Osteocyte (in vitro differentiated cells): ENCODE measurements around the gene TFR2. TPM values are rescaled to one million over a fixed set of nuclear protein-coding genes. Genes with fewer than 3 reads are reported as not detected.

Experiments used
- DNase-seq: peaks from one replicate; pipeline ENCODE4 v3.0.0; 2021; ENCODE audit warnings: mixed read lengths; ENCODE audit not compliant: unreplicated experiment; ENCODE audit errors: extremely low spot score
- H3K27ac Mint-ChIP-seq: one replicate; pipeline ENCODE4 v1.8.0; 2021; ENCODE audit warnings: mild to moderate bottlenecking, mixed read lengths; ENCODE audit not compliant: unreplicated experiment
- H3K27me3 Mint-ChIP-seq: one replicate; pipeline ENCODE4 v1.8.0; 2021; ENCODE audit warnings: mixed read lengths; ENCODE audit not compliant: unreplicated experiment
- H3K36me3 Mint-ChIP-seq: one replicate; pipeline ENCODE4 v1.8.0; 2021; ENCODE audit warnings: mixed read lengths; ENCODE audit not compliant: unreplicated experiment
- H3K4me1 Mint-ChIP-seq: one replicate; pipeline ENCODE4 v1.8.0; 2021; ENCODE audit warnings: mixed read lengths; ENCODE audit not compliant: unreplicated experiment
- H3K4me3 Mint-ChIP-seq: one replicate; pipeline ENCODE4 v1.8.0; 2021; ENCODE audit warnings: mild to moderate bottlenecking, moderate library complexity, mixed read lengths; ENCODE audit not compliant: unreplicated experiment
- H3K9me3 Mint-ChIP-seq: one replicate; pipeline ENCODE4 v1.8.0; 2021; ENCODE audit warnings: mixed read lengths; ENCODE audit not compliant: unreplicated experiment
- CTCF ChIP-seq: fragments of 200-600 bp; sonication (generic); IDR thresholded peaks from 2 replicates; pipeline ENCODE4 v1.5.0; 2021; ENCODE audit warnings: antibody characterized with exemption, mild to moderate bottlenecking, moderate library complexity
- total RNA-seq: library from RNA; stranded (reverse); gene quantifications from 2 replicates; pipeline ENCODE4 v1.2.1, GENCODE V29; 2021

TFR2 gene
- total RNA-seq, 1 donor from 2014 or later: 0.19 TPM

GRCh38 chr7:100574362-100575205 lies 66.8 kb downstream of the TFR2 start:
- Mint-ChIP-seq H3K27ac (no peak overlapping the region), H3K36me3 (peaks cover 15% of the 10 kb centered on the region), H3K4me3 (no peak overlapping the region), H3K4me1 (peaks cover 8% of the 10 kb centered on the region), H3K27me3 (no peaks in the 10 kb centered on the region), H3K9me3 (no peaks in the 10 kb centered on the region)
- DNase-seq: no peak
- TF ChIP-seq CTCF: no peak

GRCh38 chr7:100573691-100574361 lies 67.5 kb downstream of the TFR2 start, which contains the start of gene SAP25:
Gene SAP25, minus strand, starts transcription at chr7:100573900. Its CDS starts 158 bp downstream, at chr7:100573742.
- H3K4me3 Mint-ChIP-seq: no peak within 1 kb of the TSS
- H3K27me3 Mint-ChIP-seq: no peaks in the 10 kb centered on the region
- peaks cover 13% of the 10 kb centered on the region for H3K36me3 Mint-ChIP-seq

GRCh38 chr7:100572949-100573675 lies 68.2 kb downstream of the TFR2 start:
- Mint-ChIP-seq H3K4me3 (no peak overlapping the region), H3K36me3 (peaks cover 9% of the 10 kb centered on the region), H3K9me3 (no peaks in the 10 kb centered on the region), H3K27ac (no peak overlapping the region), H3K27me3 (no peaks in the 10 kb centered on the region), H3K4me1 (peaks cover 15% of the 10 kb centered on the region)
- no peak for DNase-seq
- no peak for TF ChIP-seq CTCF

More at GRCh38 chr7:100573691-100574361, 67.5 kb downstream of the TFR2 start, which contains the start of gene SAP25:
- DNase-seq: no peak
- H3K4me1 Mint-ChIP-seq: peaks cover 12% of the 10 kb centered on the region
- peak; percentile 9 for TF ChIP-seq CTCF
- no peak within 1 kb of the TSS for H3K27ac Mint-ChIP-seq
- H3K9me3 Mint-ChIP-seq: no peaks in the 10 kb centered on the region

- Mint-ChIP-seq H3K9me3 (no peaks in the 10 kb centered on the region), H3K4me3 (no peak overlapping the region), H3K27me3 (no peaks in the 10 kb centered on the region), H3K4me1 (peaks cover 17% of the 10 kb centered on the region), H3K27ac (no peak overlapping the region), H3K36me3 (peaks cover 7% of the 10 kb centered on the region)
- no peak for TF ChIP-seq CTCF
- DNase-seq: no peak
Observed at GRCh38 chr7:100572281-100572948, 68.9 kb downstream of the TFR2 start.
